Keratinocyte (primary cell): ENCODE measurements around the gene HSPE1. TPM values are rescaled to one million over a fixed set of nuclear protein-coding genes. Genes with fewer than 3 reads are reported as not detected.

Source experiments
- DNase-seq: peaks from one replicate; pipeline ENCODE4 v3.0.0-alpha.2; 2011; ENCODE audit warnings: low read depth, missing footprints, low spot score
- FAIRE-seq: peaks from 2 replicates; lab custom pipeline; 2011; peaks lifted over from hg19 to GRCh38; lab: Jason Lieb, UNC
- H2AFZ ChIP-seq: 2 replicates; pipeline ENCODE4 v1.6.0; 2012; ENCODE audit warnings: low read length, control low read depth, inconsistent platforms; ENCODE audit not compliant: control insufficient read depth
- H3K27ac ChIP-seq: 2 replicates; pipeline ENCODE4 v1.5.1; 2011; ENCODE audit warnings: low read length; ENCODE audit not compliant: control insufficient read depth, insufficient read depth
- H3K27me3 ChIP-seq: 3 replicates; pipeline ENCODE4 v1.6.0; 2011; ENCODE audit warnings: low read length; ENCODE audit not compliant: control insufficient read depth, insufficient read depth; ENCODE audit errors: extremely low read depth
- H3K36me3 ChIP-seq, 2 experiments: 2 replicates in 1 of 2; 3 replicates in 1 of 2; pipeline ENCODE4 v1.5.1; 2011; ENCODE audit warnings: low read length in 2 of 2, mild to moderate bottlenecking in 1 of 2; ENCODE audit not compliant: control insufficient read depth in 2 of 2, insufficient read depth in 2 of 2; ENCODE audit errors: extremely low read depth in 1 of 2
- H3K4me1 ChIP-seq: 3 replicates; pipeline ENCODE4 v1.5.1; 2011; ENCODE audit warnings: low read length; ENCODE audit not compliant: control insufficient read depth, insufficient read depth; ENCODE audit errors: extremely low read depth
- H3K4me2 ChIP-seq: 3 replicates; pipeline ENCODE4 v1.6.0; 2011; ENCODE audit warnings: low read depth, low read length; ENCODE audit not compliant: control insufficient read depth, insufficient read depth; ENCODE audit errors: extremely low read depth
- H3K4me3 ChIP-seq, 3 experiments: fragments of 200-600 bp in 1 of 3; sonication (generic) in 1 of 3; 2 replicates in 2 of 3; 3 replicates in 1 of 3; pipeline ENCODE4 v1.5.1; 2011 to 2016; ENCODE audit warnings: low read length in 3 of 3, mild to moderate bottlenecking in 3 of 3, control low read depth in 2 of 3, inconsistent platforms in 1 of 3, low read depth in 1 of 3, mixed read lengths in 1 of 3, mixed run types in 1 of 3, moderate library complexity in 1 of 3; ENCODE audit not compliant: control insufficient read depth in 2 of 3, insufficient read depth in 2 of 3; ENCODE audit errors: extremely low read depth in 1 of 3
- H3K79me2 ChIP-seq: 2 replicates; pipeline ENCODE4 v1.6.0; 2012; ENCODE audit warnings: low read length; ENCODE audit not compliant: control insufficient read depth, insufficient read depth
- H3K9ac ChIP-seq: 3 replicates; pipeline ENCODE4 v1.6.0; 2011; ENCODE audit warnings: low read length; ENCODE audit not compliant: control insufficient read depth, insufficient read depth; ENCODE audit errors: extremely low read depth
- H3K9me1 ChIP-seq: 3 replicates; pipeline ENCODE4 v1.6.0; 2011; ENCODE audit warnings: low read length; ENCODE audit not compliant: control insufficient read depth, insufficient read depth; ENCODE audit errors: extremely low read depth
- H3K9me3 ChIP-seq: 2 replicates; pipeline ENCODE4 v1.5.1; 2012; ENCODE audit warnings: low read depth, low read length; ENCODE audit not compliant: control insufficient read depth
- H4K20me1 ChIP-seq: 3 replicates; pipeline ENCODE4 v1.6.0; 2011; ENCODE audit warnings: low read length; ENCODE audit not compliant: control insufficient read depth, insufficient read depth; ENCODE audit errors: extremely low read depth
- EZH2 ChIP-seq: IDR thresholded peaks from one replicate; pipeline ENCODE4 v1.6.1; 2012; ENCODE audit warnings: inconsistent platforms, mild to moderate bottlenecking, low read length, moderate library complexity
- dilution Hi-C: fragments of 300-500 bp; cut with MboI; formaldehyde crosslinking; loops from one replicate; pipeline ENCODE4 v1.7.0; 2020; ENCODE audit warnings: low sequenced_read_pairs; ENCODE audit not compliant: extremely low pct_ligation_motif_present
- polyA plus RNA-seq, 5 experiments: library from polyadenylated mRNA; depleted of rRNA in 3 of 5; stranded (reverse) in 3 of 5; stranded (forward) in 1 of 5; unstranded in 1 of 5; fragments of >200 nt; gene quantifications; 1 replicate in 1 of 5; 2 replicates in 3 of 5; 3 replicates in 1 of 5; pipeline versions ENCODE4 v1.2.1 to v1.2.3, GENCODE V29; 2011 to 2012; ENCODE audit warnings: missing spikeins in 2 of 5, low read depth in 1 of 5, low replicate concordance in 1 of 5
- TF ChIP-seq, protein P1 (sequence below), 3 experiments: IDR thresholded peaks in 1 of 3; conservative IDR thresholded peaks in 1 of 3; optimal IDR thresholded peaks in 1 of 3; 2 replicates in 2 of 3; 3 replicates in 1 of 3; pipeline versions ENCODE3 to v1.5.1; 2011; ENCODE audit warnings: low read length in 3 of 3, mild to moderate bottlenecking in 3 of 3, moderate library complexity in 2 of 3, control low read depth in 1 of 3, inconsistent platforms in 1 of 3; ENCODE audit not compliant: insufficient read depth in 2 of 3; ENCODE audit errors: extremely low read depth in 1 of 3

HSPE1 gene
- polyA plus RNA-seq, 1 donor (not counting 4 experiments of a cell fraction or from before 2014, with no cell fraction given): 277 TPM

DNA sequence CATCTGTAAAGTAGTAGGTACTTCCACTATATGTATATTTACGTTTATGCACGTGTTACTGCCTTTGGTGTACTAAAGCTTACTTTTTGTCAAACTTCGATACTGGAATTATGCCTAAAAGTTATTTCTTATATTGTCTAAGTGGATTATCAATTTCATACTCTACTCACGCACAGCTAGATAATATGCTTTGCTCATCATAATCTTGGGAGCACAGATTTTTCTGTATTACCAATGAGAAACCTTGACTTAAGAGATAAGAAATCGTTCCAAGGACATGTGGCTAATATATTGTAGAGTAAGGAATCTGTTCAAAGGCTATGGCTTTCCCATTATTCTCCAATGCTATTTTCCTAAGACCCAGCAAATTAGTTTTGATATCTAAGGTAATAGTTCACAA lies 6.5 kb downstream of the HSPE1 start:
- FAIRE-seq: no peak

DNA sequence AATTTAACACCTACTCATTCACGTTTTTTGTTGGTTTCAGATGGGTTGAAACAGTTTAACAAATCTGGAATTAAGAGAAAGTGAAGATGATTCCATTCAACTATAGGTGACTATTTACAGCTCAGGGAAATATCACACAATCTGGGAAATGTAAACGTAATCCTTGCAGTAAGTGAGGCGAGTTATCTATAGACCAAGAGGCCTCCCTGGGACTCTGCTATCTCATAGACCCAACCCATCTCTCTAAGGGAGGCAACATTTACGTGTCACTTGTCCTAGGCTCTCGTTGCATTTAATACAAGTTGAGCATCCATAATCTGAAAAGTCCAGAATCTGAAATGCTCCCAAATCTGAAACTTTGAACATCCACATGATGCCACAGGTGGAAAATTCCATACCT lies 13.7 kb downstream of the HSPE1 start:
- H3K9me1 ChIP-seq: no peaks in the 10 kb centered on the region
- H3K4me1 ChIP-seq: peaks cover 13% of the 10 kb centered on the region
- H3K4me2 ChIP-seq: no peak overlapping the region
- FAIRE-seq (no peak), DNase-seq (no peak)
- H3K9ac ChIP-seq: no peak overlapping the region
- no peaks in the 10 kb centered on the region for H3K36me3 ChIP-seq
- peaks cover 5% of the 10 kb centered on the region for H4K20me1 ChIP-seq
- H3K27me3 ChIP-seq: no peaks in the 10 kb centered on the region
- TF ChIP-seq EZH2: no peak
- TF ChIP-seq, protein P1, sequence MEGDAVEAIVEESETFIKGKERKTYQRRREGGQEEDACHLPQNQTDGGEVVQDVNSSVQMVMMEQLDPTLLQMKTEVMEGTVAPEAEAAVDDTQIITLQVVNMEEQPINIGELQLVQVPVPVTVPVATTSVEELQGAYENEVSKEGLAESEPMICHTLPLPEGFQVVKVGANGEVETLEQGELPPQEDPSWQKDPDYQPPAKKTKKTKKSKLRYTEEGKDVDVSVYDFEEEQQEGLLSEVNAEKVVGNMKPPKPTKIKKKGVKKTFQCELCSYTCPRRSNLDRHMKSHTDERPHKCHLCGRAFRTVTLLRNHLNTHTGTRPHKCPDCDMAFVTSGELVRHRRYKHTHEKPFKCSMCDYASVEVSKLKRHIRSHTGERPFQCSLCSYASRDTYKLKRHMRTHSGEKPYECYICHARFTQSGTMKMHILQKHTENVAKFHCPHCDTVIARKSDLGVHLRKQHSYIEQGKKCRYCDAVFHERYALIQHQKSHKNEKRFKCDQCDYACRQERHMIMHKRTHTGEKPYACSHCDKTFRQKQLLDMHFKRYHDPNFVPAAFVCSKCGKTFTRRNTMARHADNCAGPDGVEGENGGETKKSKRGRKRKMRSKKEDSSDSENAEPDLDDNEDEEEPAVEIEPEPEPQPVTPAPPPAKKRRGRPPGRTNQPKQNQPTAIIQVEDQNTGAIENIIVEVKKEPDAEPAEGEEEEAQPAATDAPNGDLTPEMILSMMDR (optimal IDR thresholded peaks at IDR 0.05 in 1 of 3, IDR thresholded peaks at IDR 0.05 in 1 of 3, conservative IDR thresholded peaks at IDR 0.05 in 1 of 3; ENCODE audit: extremely low read depth in 1 of 3, insufficient read depth in 2 of 3, low read length in 3 of 3): no peak
- dilution Hi-C loops: no loop called here
- no peak overlapping the region for H3K27ac ChIP-seq
- no peaks in the 10 kb centered on the region for H3K9me3 ChIP-seq
- H3K4me3 ChIP-seq: no peak overlapping the region
- no peak overlapping the region for H2AFZ ChIP-seq
- peaks cover 35% of the 10 kb centered on the region for H3K79me2 ChIP-seq

More for the DNA sequence above, 6.5 kb downstream of the HSPE1 start:
- Histone ChIP-seq H3K9ac (no peak overlapping the region), H3K4me1 (peaks cover 8% of the 10 kb centered on the region), H3K27ac (no peak overlapping the region), H3K4me3 (no peak overlapping the region), H2AFZ (no peak overlapping the region), H3K36me3 (peaks cover 2 to 13% of the 10 kb centered on the region in 2 experiments), H3K9me1 (no peaks in the 10 kb centered on the region), H3K4me2 (no peak overlapping the region), H3K27me3 (no peaks in the 10 kb centered on the region), H3K9me3 (no peaks in the 10 kb centered on the region), H4K20me1 (no peaks in the 10 kb centered on the region), H3K79me2 (peaks cover 27% of the 10 kb centered on the region)
- TF ChIP-seq, protein P1 (optimal IDR thresholded peaks at IDR 0.05 in 1 of 3, IDR thresholded peaks at IDR 0.05 in 1 of 3, conservative IDR thresholded peaks at IDR 0.05 in 1 of 3; ENCODE audit: extremely low read depth in 1 of 3, insufficient read depth in 2 of 3, low read length in 3 of 3): no peak
- no peak for TF ChIP-seq EZH2
- no peak for DNase-seq
- dilution Hi-C loops: no loop called here
